C4-2B (cell line): ENCODE data around the gene TPCN1.

ENCODE experiments used
- H3K27ac ChIP-seq: fragments of 450-650 bp; 2 replicates; pipeline ENCODE4 v1.5.1; 2017
- CTCF ChIP-seq: fragments of 450-650 bp; conservative IDR thresholded peaks from 2 replicates; pipeline ENCODE4 v1.5.1; 2017; ENCODE audit warnings: mild to moderate bottlenecking
- ZFX ChIP-seq: fragments of 450-650 bp; IDR thresholded peaks from 2 replicates; pipeline ENCODE4 v1.6.1; 2017

The TPCN1 gene

GRCh38 chr12:113228394-113229028, 7.2 kb downstream of the TPCN1 start:
- H3K27ac ChIP-seq: no peak overlapping the region
- TF ChIP-seq ZFX (no peak), CTCF (no peak)

GRCh38 chr12:113230315-113231234, 9.3 kb downstream of the TPCN1 start:
- TF ChIP-seq CTCF (no peak), ZFX (no peak)
- H3K27ac ChIP-seq: no peak overlapping the region

- H3K27ac ChIP-seq: no peak overlapping the region
- TF ChIP-seq ZFX: no peak
- TF ChIP-seq CTCF: no peak
These were observed 10.2 kb downstream of the TPCN1 start for GRCh38 chr12:113231235-113232088.

- no peak overlapping the region for H3K27ac ChIP-seq
- TF ChIP-seq CTCF (no peak), ZFX (no peak)
These were observed 11.0 kb downstream of the TPCN1 start for GRCh38 chr12:113232089-113232839.

GRCh38 chr12:113232840-113233585, 11.7 kb downstream of the TPCN1 start:
- H3K27ac ChIP-seq: no peak overlapping the region
- TF ChIP-seq CTCF (no peak), ZFX (no peak)

GRCh38 chr12:113233967-113234366, 12.7 kb downstream of the TPCN1 start:
- TF ChIP-seq ZFX (no peak), CTCF (no peak)
- no peak overlapping the region for H3K27ac ChIP-seq
